ENCODE data around the gene UBE2K.
A peak's percentile ranks its signal among the peaks of the same experiment; 100 is the strongest.
"Not testable (repeated sequence)": the region's sequence is repeated elsewhere in the genome, so short reads cannot be mapped to it uniquely, and the experiment has no call there.

UBE2K gene

DNA sequence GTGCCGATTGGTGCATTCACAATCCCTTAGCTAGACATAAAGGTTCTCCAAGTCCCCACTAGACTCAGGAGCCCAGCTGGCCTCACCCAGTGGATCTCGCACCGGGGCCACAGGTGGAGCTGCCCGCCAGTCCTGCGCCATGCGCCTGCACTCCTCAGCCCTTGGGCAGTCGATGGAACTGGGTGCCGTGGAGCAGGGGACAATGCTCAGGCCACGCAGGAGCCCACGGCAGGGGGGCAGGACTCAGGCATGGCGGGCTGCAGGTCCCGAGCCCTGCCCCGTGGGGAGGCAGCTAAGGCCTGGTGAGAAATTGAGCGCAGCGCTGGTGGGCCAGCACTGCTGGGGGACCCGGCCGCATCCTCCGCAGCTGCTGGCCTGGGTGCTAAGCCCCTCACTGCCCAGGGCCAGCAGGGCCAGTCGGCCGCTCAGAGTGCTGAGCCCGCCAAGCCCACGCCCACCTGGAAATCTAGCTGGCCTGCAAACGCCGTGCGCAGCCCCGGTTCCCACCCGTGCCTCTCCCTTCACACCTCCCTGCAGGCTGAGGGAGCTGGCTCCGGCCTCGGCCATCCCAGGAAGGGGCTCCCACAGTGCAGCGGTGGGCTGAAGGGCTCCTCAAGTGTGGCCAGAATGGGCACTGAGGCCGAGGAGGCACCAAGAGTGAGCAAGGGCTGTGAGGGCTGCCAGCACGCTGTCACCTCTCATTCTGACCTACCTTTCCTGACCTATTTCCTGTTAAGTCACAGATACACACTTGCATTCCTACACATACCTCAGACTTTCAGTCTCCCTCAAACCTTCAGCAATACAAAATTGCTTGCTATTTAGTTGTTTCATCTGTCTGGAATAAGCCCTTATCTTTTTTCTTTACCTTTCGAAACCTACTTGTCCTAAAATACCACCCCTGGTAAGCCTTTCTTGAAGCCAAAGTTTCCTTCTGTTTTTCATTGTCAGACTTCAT lies 20.7 kb downstream of the UBE2K start:
- H3K27ac Mint-ChIP-seq: peak overlapping the region; percentile 15
- H3K4me1 Mint-ChIP-seq: peaks cover 9% of the 10 kb centered on the region
- no peaks in the 10 kb centered on the region for H3K27me3 Mint-ChIP-seq (ENCODE audit: low read depth, poor library complexity)
- H3K4me3 Mint-ChIP-seq: no peak overlapping the region
- TF ChIP-seq, protein P1, sequence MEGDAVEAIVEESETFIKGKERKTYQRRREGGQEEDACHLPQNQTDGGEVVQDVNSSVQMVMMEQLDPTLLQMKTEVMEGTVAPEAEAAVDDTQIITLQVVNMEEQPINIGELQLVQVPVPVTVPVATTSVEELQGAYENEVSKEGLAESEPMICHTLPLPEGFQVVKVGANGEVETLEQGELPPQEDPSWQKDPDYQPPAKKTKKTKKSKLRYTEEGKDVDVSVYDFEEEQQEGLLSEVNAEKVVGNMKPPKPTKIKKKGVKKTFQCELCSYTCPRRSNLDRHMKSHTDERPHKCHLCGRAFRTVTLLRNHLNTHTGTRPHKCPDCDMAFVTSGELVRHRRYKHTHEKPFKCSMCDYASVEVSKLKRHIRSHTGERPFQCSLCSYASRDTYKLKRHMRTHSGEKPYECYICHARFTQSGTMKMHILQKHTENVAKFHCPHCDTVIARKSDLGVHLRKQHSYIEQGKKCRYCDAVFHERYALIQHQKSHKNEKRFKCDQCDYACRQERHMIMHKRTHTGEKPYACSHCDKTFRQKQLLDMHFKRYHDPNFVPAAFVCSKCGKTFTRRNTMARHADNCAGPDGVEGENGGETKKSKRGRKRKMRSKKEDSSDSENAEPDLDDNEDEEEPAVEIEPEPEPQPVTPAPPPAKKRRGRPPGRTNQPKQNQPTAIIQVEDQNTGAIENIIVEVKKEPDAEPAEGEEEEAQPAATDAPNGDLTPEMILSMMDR (IDR thresholded peaks at IDR 0.05): no peak
- peaks cover 20% of the 10 kb centered on the region for H3K9me3 Mint-ChIP-seq
- H3K36me3 Mint-ChIP-seq (ENCODE audit: low read depth): peaks cover 59% of the 10 kb centered on the region
- DNase-seq: no peak

DNA sequence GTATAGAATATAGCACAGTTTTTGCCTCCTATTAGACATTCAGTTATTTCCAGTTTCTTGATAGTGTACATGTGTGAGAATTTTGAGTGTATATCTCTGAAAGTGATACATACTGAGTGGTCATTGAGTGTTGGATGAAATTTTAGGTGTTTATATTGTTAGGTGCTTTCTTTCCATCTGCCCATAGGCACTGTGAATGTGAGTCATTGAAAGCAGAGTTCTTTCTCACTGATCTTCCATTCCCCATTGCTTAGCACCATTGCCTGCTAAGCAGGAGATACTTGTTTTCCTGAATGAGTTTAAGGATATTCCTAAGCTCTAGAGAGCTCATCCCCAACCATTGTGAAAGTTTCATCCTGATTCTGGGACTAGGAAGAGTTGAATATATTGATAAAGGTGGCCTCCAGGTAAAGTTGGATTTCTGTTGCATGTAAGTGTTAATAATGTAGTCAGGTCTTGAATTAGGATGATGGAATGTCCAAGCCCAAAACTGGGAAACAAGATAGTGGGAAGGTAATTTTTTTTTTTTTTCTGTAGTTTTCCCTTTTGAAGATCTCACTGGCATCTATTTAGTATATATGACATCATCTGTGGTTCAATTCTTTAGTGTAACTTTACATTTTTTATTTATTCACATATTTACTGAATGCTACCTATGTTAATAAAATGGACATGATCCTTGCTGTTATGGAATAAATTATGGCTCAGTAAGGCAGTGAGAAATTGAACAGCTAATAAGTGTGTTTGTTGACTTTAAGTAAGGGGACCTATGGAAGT lies 22.1 kb downstream of the UBE2K start:
- DNase-seq: no peak
- Mint-ChIP-seq H3K4me1 (peaks cover 9% of the 10 kb centered on the region), H3K9me3 (peaks cover 20% of the 10 kb centered on the region), H3K4me3 (no peak overlapping the region), H3K36me3 (ENCODE audit: low read depth) (peaks cover 58% of the 10 kb centered on the region), H3K27me3 (ENCODE audit: low read depth, poor library complexity) (no peaks in the 10 kb centered on the region), H3K27ac (peak overlapping the region; percentile 28)
- TF ChIP-seq, protein P1 (IDR thresholded peaks at IDR 0.05): no peak

DNA sequence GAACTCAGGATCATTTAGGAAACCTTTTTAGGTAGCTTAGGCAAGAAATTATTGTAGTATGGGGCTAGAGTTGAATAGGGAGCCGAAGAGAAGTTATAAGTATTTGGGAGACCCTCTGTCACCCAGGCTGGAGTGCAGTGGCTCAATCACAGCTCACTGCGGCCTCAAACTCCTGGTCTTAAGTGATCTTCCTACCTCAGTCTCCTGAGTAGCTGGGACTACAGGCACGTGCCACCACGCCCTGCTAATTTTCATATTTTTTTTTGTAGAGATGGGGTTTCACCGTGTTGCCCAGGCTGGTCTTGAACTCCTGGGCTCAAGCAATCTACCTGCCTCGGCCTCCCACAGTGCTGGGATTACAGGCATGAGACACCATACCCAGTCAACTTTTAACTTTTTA lies 23.3 kb downstream of the UBE2K start:
- peaks cover 12% of the 10 kb centered on the region for H3K9me3 Mint-ChIP-seq
- not testable (repeated sequence) for H3K27me3 Mint-ChIP-seq (ENCODE audit: low read depth, poor library complexity); DNase-seq; H3K4me1 Mint-ChIP-seq; H3K4me3 Mint-ChIP-seq
- H3K27ac Mint-ChIP-seq: peak overlapping the region; percentile 80
- peaks cover 59% of the 10 kb centered on the region for H3K36me3 Mint-ChIP-seq (ENCODE audit: low read depth)

DNA sequence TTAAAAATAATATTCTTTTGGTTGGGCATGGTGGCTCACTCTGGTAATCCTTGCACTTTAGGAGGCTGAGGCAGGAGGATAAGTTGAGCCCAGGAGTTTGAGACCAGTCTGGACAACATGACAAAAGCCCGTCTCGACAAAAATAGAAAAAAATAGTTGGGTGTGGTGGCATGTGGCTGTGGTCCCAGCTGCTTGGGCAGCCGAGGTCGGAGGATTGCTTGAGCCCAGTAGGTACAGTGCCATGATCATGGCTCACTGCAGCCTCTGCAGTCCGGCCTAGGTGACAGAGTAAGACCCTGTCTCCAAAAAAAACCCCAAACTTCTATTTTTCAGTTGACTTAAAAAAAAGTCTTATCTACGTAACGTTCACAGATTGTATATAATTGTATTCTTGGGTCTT lies 23.9 kb downstream of the UBE2K start:
- no peak for DNase-seq
- no peaks in the 10 kb centered on the region for H3K27me3 Mint-ChIP-seq (ENCODE audit: low read depth, poor library complexity)
- peaks cover 12% of the 10 kb centered on the region for H3K9me3 Mint-ChIP-seq
- TF ChIP-seq, protein P1 (IDR thresholded peaks at IDR 0.05): no peak
- no peak overlapping the region for H3K4me3 Mint-ChIP-seq
- H3K4me1 Mint-ChIP-seq: peaks cover 9% of the 10 kb centered on the region
- peaks cover 59% of the 10 kb centered on the region for H3K36me3 Mint-ChIP-seq (ENCODE audit: low read depth)
- H3K27ac Mint-ChIP-seq: no peak overlapping the region

DNA sequence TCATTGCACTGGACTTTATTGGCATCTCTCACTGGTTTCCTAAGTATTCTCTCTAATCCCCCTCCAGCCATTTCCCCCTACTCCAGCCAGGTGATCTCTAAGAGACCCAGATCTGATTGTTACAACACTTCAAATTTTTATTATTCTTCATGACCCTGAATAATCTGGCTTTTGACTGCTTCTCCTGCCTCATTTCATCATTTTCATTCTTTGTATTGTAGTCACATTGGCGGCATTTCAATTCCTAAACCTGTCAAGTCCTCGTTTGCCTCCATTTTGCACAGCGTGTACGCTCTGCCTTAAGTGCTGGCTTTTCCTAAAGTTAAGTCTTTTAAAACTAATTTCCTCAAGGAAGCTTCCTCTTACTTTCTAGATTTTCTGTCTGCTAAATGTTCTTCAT lies 31.6 kb downstream of the UBE2K start:
- no peak overlapping the region for H3K4me3 Mint-ChIP-seq
- no peaks in the 10 kb centered on the region for H3K9me3 Mint-ChIP-seq
- H3K27me3 Mint-ChIP-seq (ENCODE audit: low read depth, poor library complexity): no peaks in the 10 kb centered on the region
- TF ChIP-seq, protein P1 (IDR thresholded peaks at IDR 0.05): no peak
- peak overlapping the region; percentile 93 for H3K27ac Mint-ChIP-seq
- peaks cover 16% of the 10 kb centered on the region for H3K4me1 Mint-ChIP-seq
- H3K36me3 Mint-ChIP-seq (ENCODE audit: low read depth): peaks cover 63% of the 10 kb centered on the region
- no peak for DNase-seq

DNA sequence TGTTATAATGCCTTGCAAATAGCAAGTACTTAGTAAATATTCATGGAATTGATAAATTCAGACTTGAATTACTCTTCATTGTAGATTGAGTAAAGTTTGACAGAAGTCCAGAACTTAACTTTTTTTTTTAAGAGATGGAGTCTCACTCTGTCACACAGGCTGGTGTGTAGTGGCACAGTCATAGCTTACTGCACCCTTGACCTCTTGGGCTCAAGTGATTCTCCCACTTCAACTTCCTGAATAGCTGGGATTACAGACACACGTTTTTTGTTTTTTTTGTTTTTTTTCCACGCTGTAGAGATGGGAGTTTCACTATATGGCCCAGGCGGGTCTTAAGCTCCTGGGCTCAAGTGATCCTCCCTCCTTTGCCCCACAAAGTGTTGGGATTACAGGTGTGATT lies 32.1 kb downstream of the UBE2K start:
- Mint-ChIP-seq H3K27ac (peak overlapping the region; percentile 86), H3K9me3 (no peaks in the 10 kb centered on the region), H3K4me3 (no peak overlapping the region), H3K4me1 (peaks cover 16% of the 10 kb centered on the region), H3K27me3 (ENCODE audit: low read depth, poor library complexity) (no peaks in the 10 kb centered on the region), H3K36me3 (ENCODE audit: low read depth) (peaks cover 63% of the 10 kb centered on the region)
- DNase-seq: no peak
- TF ChIP-seq, protein P1 (IDR thresholded peaks at IDR 0.05): no peak
